MV-4-11 (cell line): ENCODE data around the gene LGALS9.
"Not testable (repeated sequence)": the region's sequence is repeated elsewhere in the genome, so short reads cannot be mapped to it uniquely, and the experiment has no call there.

Experiments used
- DNase-seq: peaks from one replicate; lab custom pipeline; 2025; lab: John Stamatoyannopoulos, UW

Gene LGALS9

GRCh38 chr17:27631411-27631760 lies 398 bp downstream of the LGALS9 start:
- peak; percentile 60 for DNase-seq

GRCh38 chr17:27631897-27632725 lies 1.1 kb downstream of the LGALS9 start:
- no peak for DNase-seq

- peak; percentile 77 for DNase-seq
Measured at GRCh38 chr17:27632766-27633165, 1.8 kb downstream of the LGALS9 start.

GRCh38 chr17:27633312-27634025 lies 2.5 kb downstream of the LGALS9 start:
- peak; percentile 16 for DNase-seq

- DNase-seq: no peak
Measured at GRCh38 chr17:27634026-27634335, 3.0 kb downstream of the LGALS9 start.

- no peak for DNase-seq
Measured at GRCh38 chr17:27634776-27635175, 3.8 kb downstream of the LGALS9 start.

GRCh38 chr17:27635275-27635823 lies 4.4 kb downstream of the LGALS9 start:
- peak; percentile 94 for DNase-seq

DNA sequence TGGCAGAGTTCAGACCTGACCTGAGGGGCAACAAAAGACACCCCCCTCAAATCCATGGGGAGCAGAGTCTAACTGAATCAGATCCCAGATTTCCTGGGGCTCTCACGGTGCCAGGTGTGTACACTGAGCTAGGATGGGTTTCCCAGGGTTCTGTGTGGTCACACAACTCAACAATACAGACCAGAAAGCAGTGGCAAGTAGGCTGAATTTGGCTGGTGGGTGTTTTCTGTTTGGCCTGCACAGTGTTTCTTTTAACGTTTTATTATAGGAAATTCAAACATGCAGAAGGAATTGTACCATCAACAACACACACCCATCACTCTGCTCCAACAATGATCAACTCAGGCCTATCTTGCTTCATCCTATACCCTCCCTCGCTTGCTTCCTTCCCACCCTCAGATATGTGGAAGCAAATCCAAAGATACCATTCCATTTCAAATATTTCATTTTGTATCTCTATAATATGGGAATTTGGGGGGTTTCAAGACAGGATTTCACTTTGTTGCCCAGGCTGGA lies 5.1 kb downstream of the LGALS9 start:
- not testable (repeated sequence) for DNase-seq

DNA sequence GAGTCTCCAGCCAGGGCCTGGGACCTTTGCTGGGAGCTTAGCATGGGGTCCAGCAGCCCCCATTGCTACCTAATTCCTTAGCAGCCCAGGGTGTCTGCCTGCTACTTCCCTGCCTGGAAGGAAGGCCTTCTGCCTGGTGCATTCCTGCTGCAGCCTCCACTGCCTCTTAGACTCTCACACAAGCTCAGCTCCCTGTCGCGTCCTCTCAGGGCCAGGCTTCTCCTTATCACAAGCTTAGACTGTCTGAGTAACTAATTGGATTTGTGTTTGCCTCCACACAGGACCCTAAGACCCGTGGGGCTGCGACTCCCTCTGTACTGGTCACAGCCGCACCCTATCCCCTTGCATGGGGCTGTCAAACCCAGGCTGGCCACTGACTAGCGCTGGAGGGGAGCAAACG lies 6.8 kb downstream of the LGALS9 start:
- not testable (repeated sequence) for DNase-seq

DNA sequence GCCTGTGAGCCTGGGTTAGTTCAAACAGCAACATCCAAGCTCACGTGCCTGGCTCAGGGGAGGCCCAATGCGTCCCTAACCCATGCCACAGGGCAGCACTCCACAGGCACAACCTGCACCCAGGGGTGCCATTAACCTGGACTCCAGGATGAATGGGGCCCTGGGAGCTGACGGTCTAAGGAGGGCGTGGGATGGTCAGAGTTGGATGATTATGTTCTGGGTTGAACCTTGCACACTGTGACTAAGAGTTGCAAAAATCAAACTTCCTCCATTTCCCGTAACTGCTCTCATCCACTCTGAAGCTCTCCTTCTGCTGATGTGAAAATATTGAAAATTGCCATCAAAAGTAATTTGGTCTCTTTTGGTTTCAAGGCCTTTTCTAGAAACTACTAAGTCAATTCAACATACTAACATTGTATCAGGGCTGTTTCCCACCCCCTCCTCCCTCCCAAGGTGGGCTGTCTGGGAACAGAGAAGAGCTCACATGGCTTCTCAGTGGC lies 7.5 kb downstream of the LGALS9 start:
- not testable (repeated sequence) for DNase-seq

DNA sequence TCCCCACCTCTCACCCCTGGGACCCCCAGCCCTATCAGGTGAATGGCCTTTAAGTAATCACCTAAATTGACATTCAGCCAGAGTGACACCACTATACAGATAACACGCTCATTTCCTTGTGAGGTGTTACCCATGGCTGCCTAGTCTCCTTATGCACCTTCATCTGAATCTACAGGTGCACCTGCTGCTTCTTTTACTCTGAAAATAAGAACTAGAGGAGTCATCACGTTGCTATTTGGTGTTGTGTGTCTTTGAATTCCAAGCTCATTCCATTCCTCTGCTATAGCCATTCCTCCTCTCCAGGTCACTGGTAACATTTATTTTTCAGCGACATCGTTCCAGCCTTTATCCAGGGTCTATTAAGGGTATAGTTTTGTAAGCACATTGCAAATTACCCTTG lies 9.8 kb downstream of the LGALS9 start:
- no peak for DNase-seq

DNA sequence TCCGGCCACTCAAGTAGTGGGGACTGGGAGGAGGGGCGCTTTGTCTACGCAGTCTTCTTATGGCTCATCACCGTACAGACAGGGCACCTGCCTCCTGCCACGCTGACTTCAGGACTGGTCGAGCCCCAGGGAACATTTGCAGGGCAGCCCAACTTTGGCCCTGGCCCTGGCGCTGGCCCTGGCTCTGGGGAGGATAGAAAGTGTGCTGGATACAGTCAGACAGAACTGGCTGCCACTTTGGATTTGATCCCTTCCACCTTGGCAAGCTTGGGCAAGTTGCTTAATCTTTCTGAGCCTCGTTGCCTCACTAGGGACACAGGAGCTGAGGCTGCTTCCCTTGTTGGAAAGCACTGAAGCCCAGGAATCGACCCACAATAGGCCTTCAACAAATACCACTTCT lies 13.6 kb downstream of the LGALS9 start:
- DNase-seq: no peak

DNA sequence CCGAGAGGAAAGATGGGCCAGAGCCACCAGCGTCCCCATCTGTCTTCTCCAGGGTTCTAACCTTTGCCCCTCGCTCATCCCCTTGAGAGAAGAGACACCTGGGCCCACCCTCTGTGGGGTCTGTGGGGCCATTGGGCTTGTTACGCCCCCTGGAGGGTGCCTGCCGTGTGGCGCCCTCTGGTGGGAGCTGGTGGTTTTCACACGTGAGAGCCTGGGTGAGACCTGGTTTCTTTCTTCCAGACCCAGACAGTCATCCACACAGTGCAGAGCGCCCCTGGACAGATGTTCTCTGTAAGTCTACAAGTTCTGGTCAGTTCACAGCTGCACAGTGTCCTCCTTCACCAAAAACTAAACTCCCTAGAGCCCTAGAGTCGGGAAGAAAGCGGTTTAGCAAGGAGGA lies 14.6 kb downstream of the LGALS9 start:
- not testable (repeated sequence) for DNase-seq

GRCh38 chr17:27646232-27646631 lies 15.2 kb downstream of the LGALS9 start:
- DNase-seq: no peak

GRCh38 chr17:27647765-27648164 lies 16.8 kb downstream of the LGALS9 start:
- DNase-seq: no peak

GRCh38 chr17:27649111-27649571 lies 18.2 kb downstream of the LGALS9 start:
- not testable (repeated sequence) for DNase-seq

GRCh38 chr17:27649929-27650328 lies 18.9 kb downstream of the LGALS9 start:
- DNase-seq: no peak

- DNase-seq: no peak
Measured at GRCh38 chr17:27650836-27651235, 19.8 kb downstream of the LGALS9 start.

DNA sequence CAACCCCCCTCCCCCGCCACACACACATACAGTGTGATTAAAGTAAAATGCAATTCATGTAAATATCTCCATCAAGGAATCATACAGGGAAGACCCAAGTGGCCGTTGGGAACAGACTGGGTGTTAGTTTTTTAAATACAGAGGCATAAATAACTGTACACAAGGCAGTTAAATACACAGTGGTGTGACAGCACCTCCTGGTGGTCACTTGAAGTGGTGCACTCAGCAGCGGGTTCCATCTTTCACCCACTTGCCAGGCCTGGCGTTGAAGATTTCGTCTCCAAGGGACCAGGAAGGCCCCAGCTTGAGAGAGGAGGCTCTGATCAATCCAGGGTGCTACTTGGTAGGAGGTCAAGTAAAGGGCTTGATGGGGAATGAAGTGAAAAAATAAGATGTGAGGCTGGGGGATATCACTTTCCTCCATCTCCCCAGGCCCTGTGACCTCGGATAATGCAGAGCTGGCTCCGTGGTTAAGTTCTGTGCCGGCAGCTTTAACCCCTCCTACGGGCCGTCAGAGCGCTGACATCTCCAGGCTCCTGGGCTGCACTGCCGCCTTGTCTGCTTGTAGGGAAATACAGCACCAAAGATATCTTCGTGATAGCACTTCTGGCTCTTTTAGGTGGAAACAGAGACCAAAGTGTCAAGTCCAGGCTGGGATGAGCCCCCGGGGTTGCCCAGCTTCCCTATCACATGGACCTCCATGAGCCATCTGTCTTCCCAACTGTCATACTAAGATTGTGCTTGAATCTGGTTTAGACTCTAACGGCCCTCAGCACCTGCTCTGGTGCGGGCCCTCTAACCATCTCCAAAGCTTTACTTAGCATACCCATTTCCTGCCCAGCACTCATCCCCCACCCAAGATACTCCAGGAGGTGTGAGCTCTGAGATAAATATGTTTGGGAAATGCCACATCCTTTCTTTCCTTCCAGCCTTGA lies 20.7 kb downstream of the LGALS9 start:
- DNase-seq: peak; percentile 35

DNA sequence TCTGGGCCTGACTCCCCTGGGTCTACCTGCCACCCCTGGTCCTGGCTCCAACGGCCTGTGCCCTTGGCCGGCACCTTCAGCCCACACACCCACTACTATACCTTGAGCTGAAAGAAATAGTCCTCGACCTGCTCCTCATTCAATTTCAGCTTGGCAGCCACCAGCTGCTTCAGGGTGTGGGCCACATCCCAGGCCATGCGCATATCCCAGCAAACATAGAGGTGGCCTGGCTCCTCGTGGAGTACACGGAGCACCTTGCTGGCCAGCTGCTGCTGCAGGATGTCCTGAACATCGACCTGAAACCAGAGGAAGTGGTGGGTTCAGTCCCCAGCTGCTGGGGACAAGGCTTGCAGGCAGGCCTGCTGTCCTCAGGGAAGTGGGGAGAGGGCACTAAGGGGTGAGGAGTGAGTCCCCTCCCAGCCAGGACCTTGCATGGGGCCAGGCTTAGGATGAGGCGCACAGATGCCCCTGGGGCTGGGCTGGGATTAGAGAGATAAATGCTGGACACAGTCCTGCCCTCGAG lies 22.5 kb downstream of the LGALS9 start:
- DNase-seq: not testable (repeated sequence)

GRCh38 chr17:27654136-27654535 lies 23.1 kb downstream of the LGALS9 start:
- no peak for DNase-seq
